Measurements from ENCODE around the gene GAP43.

- no peak for TF ChIP-seq CTCF (IDR thresholded peaks at IDR 0.05)
- no peak for TF ChIP-seq POLR2AphosphoS5 (IDR thresholded peaks at IDR 0.05; ENCODE audit: insufficient read depth in 1 of 2, low read depth in 1 of 2)
Observed at GRCh38 chr3:115683773-115684172, 60.5 kb downstream of the GAP43 start.

Data from vagina (tissue), 2 donors.